Esophagus muscularis mucosa (tissue), 4 donors: ENCODE data around the gene VWA3B. TPM values are rescaled to one million over a fixed set of nuclear protein-coding genes. Genes with fewer than 3 reads are reported as not detected.

Experiments
- DNase-seq: peaks from one replicate; pipeline ENCODE4 v3.0.0-alpha.2; 2017; ENCODE audit errors: extremely low spot score
- H3K27ac ChIP-seq, 4 donors: fragments of 200-600 bp; sonication (generic); replicated peaks in 1 of 4; 1 replicate in 3 of 4; 2 replicates in 1 of 4; pipeline ENCODE4 v1.5.1; 2016 to 2019; ENCODE audit warnings: mild to moderate bottlenecking in 1 of 4
- H3K27me3 ChIP-seq, 4 donors: fragments of 200-600 bp; sonication (generic); one replicate each; pipeline versions ENCODE4 v1.5.1 to v1.6.0; 2016 to 2019
- H3K36me3 ChIP-seq, 4 donors: fragments of 200-600 bp; sonication (generic); one replicate each; pipeline ENCODE4 v1.5.1; 2016 to 2019
- H3K4me1 ChIP-seq, 4 donors: fragments of 200-600 bp; sonication (generic); one replicate each; pipeline ENCODE4 v1.5.1; 2016 to 2019
- H3K4me3 ChIP-seq, 4 donors: fragments of 200-600 bp; sonication (generic); 1 replicate in 2 of 4; 2 replicates in 2 of 4; pipeline ENCODE4 v1.5.1; 2016 to 2019; ENCODE audit warnings: mild to moderate bottlenecking in 4 of 4, moderate library complexity in 1 of 4
- H3K9me3 ChIP-seq, 4 donors: fragments of 200-600 bp; sonication (generic); 1 replicate in 3 of 4; 2 replicates in 1 of 4; pipeline ENCODE4 v1.5.1; 2016 to 2019
- CTCF ChIP-seq, 3 experiments: fragments of 200-600 bp in 2 of 3; fragments of 450-650 bp in 1 of 3; sonication (generic) in 2 of 3; IDR thresholded peaks; one replicate each; pipeline ENCODE4 v1.5.1; 2017 to 2019; ENCODE audit warnings: antibody characterized with exemption in 3 of 3, mild to moderate bottlenecking in 2 of 3, moderate library complexity in 1 of 3
- EP300 ChIP-seq: sonication (generic); formaldehyde crosslinking; IDR thresholded peaks from one replicate; pipeline ENCODE4 v1.6.1; 2017; ENCODE audit warnings: antibody characterized with exemption
- POLR2A ChIP-seq: fragments of 450-650 bp; IDR thresholded peaks from one replicate; pipeline ENCODE4 v1.6.1; 2017; ENCODE audit warnings: antibody characterized with exemption, moderate library complexity, mild to moderate bottlenecking, low read depth
- POLR2AphosphoS5 ChIP-seq, 2 donors: sonication (generic); formaldehyde crosslinking; IDR thresholded peaks; one replicate each; pipeline ENCODE4 v1.6.1; 2017; ENCODE audit warnings: antibody characterized with exemption in 2 of 2
- WGBS: methylation state at CpG from one replicate; pipeline ENCODE4 v1.1.5; 2018; 5-methylcytosine and 5-hydroxymethylcytosine counted together
- intact Hi-C: fragments of 100-400 bp; cut with DNase I; formaldehyde crosslinking; loops from one replicate; pipeline ENCODE4 v1.15.1; 2023
- total RNA-seq, 4 donors: library from RNA; depleted of rRNA; stranded (reverse); fragments of >200 nt; gene quantifications; one replicate each; pipeline versions ENCODE4 v1.1.0 to v1.2.1, GENCODE V29; 2016

The VWA3B gene
- total RNA-seq, 4 donors from 2014 or later, result not detected

DNA sequence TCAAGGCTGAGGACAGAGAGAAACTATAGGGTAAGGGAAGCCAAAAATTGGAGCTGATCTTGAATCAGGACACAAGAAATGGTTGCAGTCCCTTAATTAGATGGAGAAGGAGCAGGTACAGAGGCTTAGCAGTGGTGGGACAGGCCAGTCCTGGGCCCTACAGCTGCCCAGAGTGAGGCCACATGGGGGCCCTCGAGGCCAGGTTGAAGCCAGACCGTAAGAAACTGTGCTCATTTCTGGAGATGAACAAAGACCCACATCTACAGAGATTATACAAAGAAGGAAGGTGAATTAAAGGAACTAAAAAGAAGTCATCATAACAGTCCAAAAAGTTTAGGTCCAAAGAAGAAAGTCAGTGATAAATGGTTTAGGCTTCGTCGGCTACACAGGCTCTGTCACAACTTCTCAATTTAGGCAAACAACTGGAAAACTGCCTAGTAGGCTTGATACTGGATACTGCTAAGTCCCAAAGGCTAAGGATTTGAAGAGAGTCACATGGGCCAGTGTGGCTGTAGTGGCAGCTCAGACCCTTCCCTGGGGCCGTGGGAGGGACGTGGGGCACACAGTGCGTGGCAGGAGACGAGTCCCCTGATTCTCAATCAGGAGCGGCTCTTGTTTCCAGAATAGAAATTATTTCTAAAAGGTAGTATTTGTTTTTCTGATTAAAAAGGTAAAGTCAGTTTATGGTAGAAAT is 208.9 kb downstream of the VWA3B start:
- no peak overlapping the region for H3K4me3 ChIP-seq
- peaks cover 0 to 4% (median 0%) of the 10 kb centered on the region in 4 donors for H3K4me1 ChIP-seq
- intact Hi-C loops, result no loop called here
- no peaks in the 10 kb centered on the region for H3K9me3 ChIP-seq
- no peak for DNase-seq
- WGBS, result 88% methylated on average over 9 of the region's 9 CpGs
- no peak overlapping the region for H3K27ac ChIP-seq
- TF ChIP-seq EP300, result no peak
- TF ChIP-seq POLR2A, result no peak
- no peak for TF ChIP-seq POLR2AphosphoS5 (IDR thresholded peaks at IDR 0.05)
- TF ChIP-seq CTCF (IDR thresholded peaks at IDR 0.05), result no peak
- no peaks in the 10 kb centered on the region for H3K27me3 ChIP-seq
- no peaks in the 10 kb centered on the region for H3K36me3 ChIP-seq

- Histone ChIP-seq H3K9me3 (no peaks in the 10 kb centered on the region), H3K36me3 (no peaks in the 10 kb centered on the region), H3K27me3 (no peaks in the 10 kb centered on the region), H3K4me3 (no peak overlapping the region), H3K4me1 (peaks cover 0 to 4% (median 0%) of the 10 kb centered on the region in 4 donors), H3K27ac (no peak overlapping the region)
- intact Hi-C loops, result no loop called here
- TF ChIP-seq POLR2AphosphoS5 (IDR thresholded peaks at IDR 0.05) (no peak), EP300 (no peak), CTCF (IDR thresholded peaks at IDR 0.05) (no peak), POLR2A (no peak)
- DNase-seq, result no peak
- 81% methylated on average over 7 of the region's 7 CpGs for WGBS
These were observed 209.5 kb downstream of the VWA3B start for GRCh38 chr2:98296440-98296839.

- H3K4me3 ChIP-seq, result no peak overlapping the region
- peaks cover 0 to 4% (median 0%) of the 10 kb centered on the region in 4 donors for H3K4me1 ChIP-seq
- H3K27ac ChIP-seq, result no peak overlapping the region
- DNase-seq, result no peak
- intact Hi-C loops, result no loop called here
- no peak for TF ChIP-seq POLR2A
- TF ChIP-seq CTCF (IDR thresholded peaks at IDR 0.05), result no peak
- no peak for TF ChIP-seq EP300
- TF ChIP-seq POLR2AphosphoS5 (IDR thresholded peaks at IDR 0.05), result no peak
- H3K27me3 ChIP-seq, result no peaks in the 10 kb centered on the region
- no peaks in the 10 kb centered on the region for H3K9me3 ChIP-seq
- no peaks in the 10 kb centered on the region for H3K36me3 ChIP-seq
- WGBS, result 77% methylated on average over 12 of the region's 12 CpGs
These were observed 211.1 kb downstream of the VWA3B start for GRCh38 chr2:98297817-98298682.

DNA sequence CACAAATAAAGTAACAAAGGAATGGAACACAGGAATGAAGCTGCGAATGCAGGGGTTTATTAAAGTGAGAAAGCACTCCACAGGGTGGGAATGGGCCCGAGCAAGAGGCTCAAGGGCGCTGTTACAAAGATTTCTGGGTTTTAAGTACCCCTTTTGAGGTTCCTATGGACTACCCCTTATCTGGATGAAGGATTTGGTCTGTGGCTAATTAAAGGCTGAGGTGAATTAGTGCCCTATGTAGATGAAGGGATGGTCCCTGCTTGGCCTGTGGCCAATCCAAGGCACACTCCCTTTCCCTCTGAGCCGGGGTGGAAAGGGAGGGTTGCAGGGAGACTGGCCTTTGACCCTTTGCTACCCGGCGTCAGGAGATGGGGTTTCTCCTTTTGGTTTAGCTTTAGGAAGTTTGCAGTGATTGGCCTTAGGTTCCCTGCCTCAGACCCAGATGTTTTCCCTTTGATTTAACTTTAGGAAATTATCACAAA is 211.8 kb downstream of the VWA3B start:
- Histone ChIP-seq H3K9me3 (no peaks in the 10 kb centered on the region), H3K4me3 (no peak overlapping the region), H3K36me3 (no peaks in the 10 kb centered on the region), H3K27me3 (no peaks in the 10 kb centered on the region), H3K27ac (no peak overlapping the region), H3K4me1 (peaks cover 0 to 4% (median 0%) of the 10 kb centered on the region in 4 donors)
- intact Hi-C loops, result no loop called here
- no peak for TF ChIP-seq POLR2A
- WGBS, result 66% methylated on average over 6 of the region's 6 CpGs
- no peak for DNase-seq

- H3K27ac ChIP-seq, result no peak overlapping the region
- H3K27me3 ChIP-seq, result no peaks in the 10 kb centered on the region
- TF ChIP-seq POLR2A, result no peak
- no peak for TF ChIP-seq EP300
- TF ChIP-seq CTCF (IDR thresholded peaks at IDR 0.05), result no peak
- no peak for TF ChIP-seq POLR2AphosphoS5 (IDR thresholded peaks at IDR 0.05)
- H3K4me1 ChIP-seq, result peaks cover 0 to 4% (median 0%) of the 10 kb centered on the region in 4 donors
- no peak for DNase-seq
- no peak overlapping the region for H3K4me3 ChIP-seq
- H3K36me3 ChIP-seq, result no peaks in the 10 kb centered on the region
- 84% methylated on average over 8 of the region's 8 CpGs for whole genome bisulfite sequencing
- H3K9me3 ChIP-seq, result no peaks in the 10 kb centered on the region
- intact Hi-C loops, result no loop called here
These were observed 212.4 kb downstream of the VWA3B start for GRCh38 chr2:98299211-98299905.
